ENCODE measurements around the gene RPP25. TPM values are rescaled to one million over a fixed set of nuclear protein-coding genes. Genes with fewer than 3 reads are reported as not detected.

RPP25 gene
- total and polyA plus RNA-seq, 2 of the 13 experiments (the other 11 are each of a cell fraction or from before 2014, with no cell fraction given) = 0.05 to 0.11 TPM

DNA sequence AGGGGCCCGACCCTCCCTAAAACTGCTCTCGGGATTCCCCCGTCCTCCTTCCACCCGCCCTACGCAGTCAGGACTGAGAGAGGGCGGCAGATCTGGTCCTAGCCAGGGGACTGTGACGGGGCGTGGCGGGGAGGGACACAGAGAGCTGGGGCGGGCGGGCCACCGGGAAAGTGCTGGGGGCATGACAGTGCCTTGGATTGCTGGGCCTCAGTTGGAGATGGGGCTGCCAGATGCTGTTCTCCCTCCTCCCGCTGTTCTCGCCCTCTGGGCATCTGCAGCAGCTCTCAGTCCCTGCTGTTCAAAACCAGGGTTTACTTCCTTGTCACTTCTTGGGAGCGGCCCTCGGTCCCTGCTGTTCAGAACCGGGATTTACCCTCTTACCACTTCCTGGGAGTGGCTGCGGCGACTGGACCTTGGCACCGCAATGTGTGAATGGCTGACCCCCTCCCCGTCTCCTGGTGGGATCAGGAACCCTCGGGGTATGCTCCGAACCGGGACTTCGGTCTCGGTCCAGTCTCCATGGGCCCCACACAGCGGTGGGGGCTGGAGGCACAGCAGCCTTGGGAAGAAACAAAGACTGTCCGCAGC, 1.8 kb upstream of the RPP25 start (continued):
- TF ChIP-seq ZFX (CRISPR knock-in tag; IDR thresholded peaks at IDR 0.05; ENCODE audit: low read depth) (peak; percentile 33; the same call in 1 of the 2 replicates), SRSF9 (IDR thresholded peaks at IDR 0.05; ENCODE audit: borderline replicate concordance, insufficient read depth, low read depth, low read length, poor library complexity, severe bottlenecking) (no peak), NCOA2 (CRISPR knock-in tag; IDR thresholded peaks at IDR 0.05) (no peak), ARNT (IDR thresholded peaks at IDR 0.05) (no peak), PATZ1 (CRISPR knock-in tag; IDR thresholded peaks at IDR 0.05) (peak; percentile 59), NFE2L2 (IDR thresholded peaks at IDR 0.05; ENCODE audit: low read length) (no peak), HNF4G (IDR thresholded peaks at IDR 0.05; ENCODE audit: borderline replicate concordance, low read depth, low read length) (peak; percentile 48; the same call in 1 of the 2 replicates), HNF4G (CRISPR knock-in tag; IDR thresholded peaks at IDR 0.05; ENCODE audit: borderline replicate concordance, low read depth) (no peak), ATRX (CRISPR knock-in tag; IDR thresholded peaks at IDR 0.05; ENCODE audit: borderline replicate concordance) (no peak), NFKB2 (CRISPR knock-in tag; IDR thresholded peaks at IDR 0.05; ENCODE audit: borderline replicate concordance) (no peak), YY1 (IDR thresholded peaks at IDR 0.05; ENCODE audit: insufficient read depth, insufficient replicate concordance, low read depth, low read length) (peak; percentile 24), MTA1 (CRISPR knock-in tag; IDR thresholded peaks at IDR 0.05; ENCODE audit: borderline replicate concordance) (0 out of 2 replicates have a peak, but pooled peaks have one; percentile 39), JUNB (CRISPR knock-in tag; IDR thresholded peaks at IDR 0.05; ENCODE audit: borderline replicate concordance) (no peak), ZNF260 (CRISPR knock-in tag; IDR thresholded peaks at IDR 0.05; ENCODE audit: borderline replicate concordance, low read depth) (no peak), PHF20 (CRISPR knock-in tag; IDR thresholded peaks at IDR 0.05) (peak; percentile 28; the same call in 1 of the 2 replicates), ZFP37 (CRISPR knock-in tag; IDR thresholded peaks at IDR 0.05; ENCODE audit: borderline replicate concordance) (no peak), KMT2B (CRISPR knock-in tag; IDR thresholded peaks at IDR 0.05) (0 out of 2 replicates have a peak, but pooled peaks have one; percentile 42), HNRNPLL (IDR thresholded peaks at IDR 0.05; ENCODE audit: low read depth, low read length, poor library complexity, severe bottlenecking) (peak; percentile 15), ZNF430 (CRISPR knock-in tag; IDR thresholded peaks at IDR 0.05) (no peak), CSRNP1 (CRISPR knock-in tag; IDR thresholded peaks at IDR 0.05) (no peak), ZNF709 (CRISPR knock-in tag; IDR thresholded peaks at IDR 0.05) (no peak)
- TF ChIP-seq, protein P1, sequence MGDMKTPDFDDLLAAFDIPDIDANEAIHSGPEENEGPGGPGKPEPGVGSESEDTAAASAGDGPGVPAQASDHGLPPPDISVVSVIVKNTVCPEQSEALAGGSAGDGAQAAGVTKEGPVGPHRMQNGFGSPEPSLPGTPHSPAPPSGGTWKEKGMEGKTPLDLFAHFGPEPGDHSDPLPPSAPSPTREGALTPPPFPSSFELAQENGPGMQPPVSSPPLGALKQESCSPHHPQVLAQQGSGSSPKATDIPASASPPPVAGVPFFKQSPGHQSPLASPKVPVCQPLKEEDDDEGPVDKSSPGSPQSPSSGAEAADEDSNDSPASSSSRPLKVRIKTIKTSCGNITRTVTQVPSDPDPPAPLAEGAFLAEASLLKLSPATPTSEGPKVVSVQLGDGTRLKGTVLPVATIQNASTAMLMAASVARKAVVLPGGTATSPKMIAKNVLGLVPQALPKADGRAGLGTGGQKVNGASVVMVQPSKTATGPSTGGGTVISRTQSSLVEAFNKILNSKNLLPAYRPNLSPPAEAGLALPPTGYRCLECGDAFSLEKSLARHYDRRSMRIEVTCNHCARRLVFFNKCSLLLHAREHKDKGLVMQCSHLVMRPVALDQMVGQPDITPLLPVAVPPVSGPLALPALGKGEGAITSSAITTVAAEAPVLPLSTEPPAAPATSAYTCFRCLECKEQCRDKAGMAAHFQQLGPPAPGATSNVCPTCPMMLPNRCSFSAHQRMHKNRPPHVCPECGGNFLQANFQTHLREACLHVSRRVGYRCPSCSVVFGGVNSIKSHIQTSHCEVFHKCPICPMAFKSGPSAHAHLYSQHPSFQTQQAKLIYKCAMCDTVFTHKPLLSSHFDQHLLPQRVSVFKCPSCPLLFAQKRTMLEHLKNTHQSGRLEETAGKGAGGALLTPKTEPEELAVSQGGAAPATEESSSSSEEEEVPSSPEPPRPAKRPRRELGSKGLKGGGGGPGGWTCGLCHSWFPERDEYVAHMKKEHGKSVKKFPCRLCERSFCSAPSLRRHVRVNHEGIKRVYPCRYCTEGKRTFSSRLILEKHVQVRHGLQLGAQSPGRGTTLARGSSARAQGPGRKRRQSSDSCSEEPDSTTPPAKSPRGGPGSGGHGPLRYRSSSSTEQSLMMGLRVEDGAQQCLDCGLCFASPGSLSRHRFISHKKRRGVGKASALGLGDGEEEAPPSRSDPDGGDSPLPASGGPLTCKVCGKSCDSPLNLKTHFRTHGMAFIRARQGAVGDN (CRISPR knock-in tag; IDR thresholded peaks at IDR 0.05) = peak; percentile 69

Data from HepG2 (cell line).